Measurements from ENCODE around the gene DDX17.

DDX17 gene

DNA sequence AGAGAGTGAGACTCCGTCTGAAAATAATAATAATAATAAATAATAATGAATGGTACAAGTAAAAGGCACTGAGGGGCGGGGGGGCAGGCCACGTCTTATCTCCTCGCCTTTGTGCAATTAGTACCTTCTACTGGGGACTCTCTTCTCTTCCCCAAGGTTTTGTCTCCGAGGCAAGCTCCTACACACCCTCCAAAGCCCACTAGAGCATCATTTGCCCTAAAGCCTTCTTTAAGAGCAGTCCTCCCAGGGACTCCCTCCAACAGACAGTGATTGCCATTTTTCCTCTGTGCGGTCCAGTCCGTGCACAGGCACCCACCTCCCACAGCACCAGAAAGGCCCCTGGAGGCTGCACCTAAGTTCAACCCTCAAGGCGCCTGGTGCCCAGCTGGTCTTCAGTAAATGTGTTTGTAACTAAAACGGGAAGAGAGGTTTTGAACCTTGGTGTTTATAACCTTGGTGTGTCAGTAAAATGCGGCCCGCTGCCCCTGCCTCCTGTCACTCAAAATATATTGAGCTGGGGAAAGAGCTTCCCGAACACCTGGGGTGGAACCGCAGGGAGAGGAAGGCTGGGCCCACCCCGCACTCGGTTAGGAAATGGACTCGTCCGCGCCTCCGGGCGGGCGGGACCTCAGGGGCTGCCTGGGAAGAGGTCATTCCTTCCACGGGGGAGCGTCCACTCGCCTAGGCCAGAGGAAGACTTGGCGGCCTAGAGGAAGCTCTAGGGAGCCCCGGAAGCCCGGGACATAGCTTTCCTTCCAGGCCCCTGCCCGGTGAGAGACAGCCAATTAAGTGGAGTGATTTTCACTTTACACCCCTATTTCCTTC is 42.9 kb downstream of the DDX17 start:
- no peak for ATAC-seq
- peak; percentile 59; the same call in 1 of the 2 replicates for TF ChIP-seq ZFP3 (CRISPR knock-in tag; IDR thresholded peaks at IDR 0.05)
- TF ChIP-seq, protein P1, sequence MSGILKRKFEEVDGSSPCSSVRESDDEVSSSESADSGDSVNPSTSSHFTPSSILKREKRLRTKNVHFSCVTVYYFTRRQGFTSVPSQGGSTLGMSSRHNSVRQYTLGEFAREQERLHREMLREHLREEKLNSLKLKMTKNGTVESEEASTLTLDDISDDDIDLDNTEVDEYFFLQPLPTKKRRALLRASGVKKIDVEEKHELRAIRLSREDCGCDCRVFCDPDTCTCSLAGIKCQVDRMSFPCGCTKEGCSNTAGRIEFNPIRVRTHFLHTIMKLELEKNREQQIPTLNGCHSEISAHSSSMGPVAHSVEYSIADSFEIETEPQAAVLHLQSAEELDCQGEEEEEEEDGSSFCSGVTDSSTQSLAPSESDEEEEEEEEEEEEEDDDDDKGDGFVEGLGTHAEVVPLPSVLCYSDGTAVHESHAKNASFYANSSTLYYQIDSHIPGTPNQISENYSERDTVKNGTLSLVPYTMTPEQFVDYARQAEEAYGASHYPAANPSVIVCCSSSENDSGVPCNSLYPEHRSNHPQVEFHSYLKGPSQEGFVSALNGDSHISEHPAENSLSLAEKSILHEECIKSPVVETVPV (CRISPR knock-in tag; IDR thresholded peaks at IDR 0.05) = no peak
- no peak for TF ChIP-seq ZNF8 (CRISPR knock-in tag; IDR thresholded peaks at IDR 0.05)
- TF ChIP-seq, protein P2, sequence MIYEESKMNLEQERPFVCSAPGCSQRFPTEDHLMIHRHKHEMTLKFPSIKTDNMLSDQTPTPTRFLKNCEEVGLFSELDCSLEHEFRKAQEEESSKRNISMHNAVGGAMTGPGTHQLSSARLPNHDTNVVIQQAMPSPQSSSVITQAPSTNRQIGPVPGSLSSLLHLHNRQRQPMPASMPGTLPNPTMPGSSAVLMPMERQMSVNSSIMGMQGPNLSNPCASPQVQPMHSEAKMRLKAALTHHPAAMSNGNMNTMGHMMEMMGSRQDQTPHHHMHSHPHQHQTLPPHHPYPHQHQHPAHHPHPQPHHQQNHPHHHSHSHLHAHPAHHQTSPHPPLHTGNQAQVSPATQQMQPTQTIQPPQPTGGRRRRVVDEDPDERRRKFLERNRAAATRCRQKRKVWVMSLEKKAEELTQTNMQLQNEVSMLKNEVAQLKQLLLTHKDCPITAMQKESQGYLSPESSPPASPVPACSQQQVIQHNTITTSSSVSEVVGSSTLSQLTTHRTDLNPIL (CRISPR knock-in tag; IDR thresholded peaks at IDR 0.05; ENCODE audit: low read depth) = no peak
- TF ChIP-seq ZC3H10 (CRISPR knock-in tag; IDR thresholded peaks at IDR 0.05) = no peak

DNA sequence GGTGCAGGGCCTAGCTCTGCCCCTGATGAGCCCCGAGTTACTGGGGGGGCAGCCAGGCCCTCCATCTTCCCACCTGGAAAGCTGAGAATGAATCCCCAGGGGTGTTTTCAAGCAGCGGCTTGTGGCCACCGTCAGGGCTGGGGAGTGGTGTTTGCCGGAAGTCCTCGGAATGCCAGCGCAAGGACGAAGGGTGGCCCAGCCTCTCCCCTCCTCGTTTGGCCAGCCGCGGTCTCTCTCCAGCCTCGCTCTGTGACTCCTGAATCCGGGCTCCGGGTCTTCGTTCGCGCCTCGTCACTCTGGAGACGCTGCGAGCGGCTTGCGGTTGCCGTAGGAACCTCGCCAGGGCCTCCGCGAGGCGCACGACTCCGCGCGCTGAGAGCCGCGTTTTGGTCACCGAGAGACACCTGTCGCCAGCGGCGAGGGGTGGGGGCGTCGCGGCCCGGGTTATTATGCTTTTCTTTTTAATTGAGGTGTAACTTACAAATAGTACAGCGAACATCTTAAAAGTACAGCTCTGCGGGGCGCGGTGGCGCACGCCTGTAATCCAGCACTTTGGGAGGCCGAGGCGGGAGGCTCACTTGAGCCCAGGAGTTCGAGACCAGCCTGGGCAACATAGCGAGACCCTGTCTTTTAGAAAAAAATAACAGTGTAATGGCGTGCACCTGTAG is 44.6 kb downstream of the DDX17 start:
- peak; percentile 87 for ATAC-seq
- TF ChIP-seq, protein P3, sequence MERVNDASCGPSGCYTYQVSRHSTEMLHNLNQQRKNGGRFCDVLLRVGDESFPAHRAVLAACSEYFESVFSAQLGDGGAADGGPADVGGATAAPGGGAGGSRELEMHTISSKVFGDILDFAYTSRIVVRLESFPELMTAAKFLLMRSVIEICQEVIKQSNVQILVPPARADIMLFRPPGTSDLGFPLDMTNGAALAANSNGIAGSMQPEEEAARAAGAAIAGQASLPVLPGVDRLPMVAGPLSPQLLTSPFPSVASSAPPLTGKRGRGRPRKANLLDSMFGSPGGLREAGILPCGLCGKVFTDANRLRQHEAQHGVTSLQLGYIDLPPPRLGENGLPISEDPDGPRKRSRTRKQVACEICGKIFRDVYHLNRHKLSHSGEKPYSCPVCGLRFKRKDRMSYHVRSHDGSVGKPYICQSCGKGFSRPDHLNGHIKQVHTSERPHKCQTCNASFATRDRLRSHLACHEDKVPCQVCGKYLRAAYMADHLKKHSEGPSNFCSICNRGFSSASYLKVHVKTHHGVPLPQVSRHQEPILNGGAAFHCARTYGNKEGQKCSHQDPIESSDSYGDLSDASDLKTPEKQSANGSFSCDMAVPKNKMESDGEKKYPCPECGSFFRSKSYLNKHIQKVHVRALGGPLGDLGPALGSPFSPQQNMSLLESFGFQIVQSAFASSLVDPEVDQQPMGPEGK (CRISPR knock-in tag; IDR thresholded peaks at IDR 0.05; ENCODE audit: borderline replicate concordance) = no peak
- TF ChIP-seq GLIS3 (CRISPR knock-in tag; IDR thresholded peaks at IDR 0.05) = no peak
- TF ChIP-seq RARB (CRISPR knock-in tag; IDR thresholded peaks at IDR 0.05) = no peak
- TF ChIP-seq, protein P1 (CRISPR knock-in tag; IDR thresholded peaks at IDR 0.05) = no peak
- TF ChIP-seq ZFP3 (CRISPR knock-in tag; IDR thresholded peaks at IDR 0.05) = no peak

DNA sequence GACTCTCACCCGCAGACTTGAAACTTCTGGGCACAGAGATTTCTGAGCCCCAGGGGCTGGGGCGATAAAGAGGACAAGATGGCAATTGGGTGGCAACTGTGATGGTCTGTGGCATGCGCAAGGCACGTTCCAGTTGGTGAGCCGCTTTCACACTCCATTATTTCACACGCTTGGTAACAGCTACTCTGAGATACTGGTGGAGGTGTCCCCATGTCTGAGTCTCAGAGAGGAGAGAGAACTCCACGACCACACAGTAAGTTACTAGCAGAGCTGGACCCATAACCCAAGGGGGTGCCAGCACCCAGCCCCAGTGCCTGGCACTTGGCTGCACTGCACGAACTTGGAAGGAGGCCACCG is 45.1 kb downstream of the DDX17 start:
- ATAC-seq = peak; percentile 51
- no peak for TF ChIP-seq ZFP3 (CRISPR knock-in tag; IDR thresholded peaks at IDR 0.05)

DNA sequence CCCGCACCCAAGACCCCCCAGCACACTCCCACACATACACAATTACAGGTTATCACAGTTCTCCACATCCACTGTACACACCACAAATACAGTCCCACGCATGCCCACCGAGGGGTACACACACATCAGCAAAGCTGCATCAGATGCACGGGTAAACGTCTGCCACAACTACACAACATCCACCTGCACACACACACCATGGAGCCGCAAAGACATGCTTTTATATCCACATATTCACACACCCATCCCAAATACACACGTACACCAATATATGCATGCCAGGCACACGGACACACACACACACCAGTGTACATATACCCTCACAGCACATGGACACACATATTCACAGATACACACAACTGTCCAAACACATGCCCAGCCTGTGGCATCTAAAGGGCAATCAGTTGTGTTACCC is 45.7 kb downstream of the DDX17 start:
- 0 out of 3 replicates have a peak, but pooled peaks have one; percentile 10 for ATAC-seq
- TF ChIP-seq RARB (CRISPR knock-in tag; IDR thresholded peaks at IDR 0.05) = no peak
- TF ChIP-seq ZNF8 (CRISPR knock-in tag; IDR thresholded peaks at IDR 0.05) = no peak
- TF ChIP-seq SNAI2 (CRISPR knock-in tag; IDR thresholded peaks at IDR 0.05) = no peak
- TF ChIP-seq OSR1 (CRISPR knock-in tag; IDR thresholded peaks at IDR 0.05) = no peak
- TF ChIP-seq, protein P3 (CRISPR knock-in tag; IDR thresholded peaks at IDR 0.05; ENCODE audit: borderline replicate concordance) = no peak
- TF ChIP-seq ZFP3 (CRISPR knock-in tag; IDR thresholded peaks at IDR 0.05) = no peak
- TF ChIP-seq ZC3H10 (CRISPR knock-in tag; IDR thresholded peaks at IDR 0.05) = no peak
- no peak for TF ChIP-seq ZNF565 (CRISPR knock-in tag; conservative IDR thresholded peaks at IDR 0.05; ENCODE audit: low read depth)
- TF ChIP-seq ESRRG (CRISPR knock-in tag; IDR thresholded peaks at IDR 0.05) = no peak
- no peak for TF ChIP-seq ZFP30 (CRISPR knock-in tag; IDR thresholded peaks at IDR 0.05)
- TF ChIP-seq, protein P1 (CRISPR knock-in tag; IDR thresholded peaks at IDR 0.05) = no peak
- TF ChIP-seq, protein P2 (CRISPR knock-in tag; IDR thresholded peaks at IDR 0.05; ENCODE audit: low read depth) = no peak
- TF ChIP-seq GLIS3 (CRISPR knock-in tag; IDR thresholded peaks at IDR 0.05) = no peak
- no peak for TF ChIP-seq TCF4 (CRISPR knock-in tag; IDR thresholded peaks at IDR 0.05; ENCODE audit: borderline replicate concordance)
- TF ChIP-seq TOX (CRISPR knock-in tag; IDR thresholded peaks at IDR 0.05; ENCODE audit: borderline replicate concordance) = no peak
- TF ChIP-seq, protein P4, sequence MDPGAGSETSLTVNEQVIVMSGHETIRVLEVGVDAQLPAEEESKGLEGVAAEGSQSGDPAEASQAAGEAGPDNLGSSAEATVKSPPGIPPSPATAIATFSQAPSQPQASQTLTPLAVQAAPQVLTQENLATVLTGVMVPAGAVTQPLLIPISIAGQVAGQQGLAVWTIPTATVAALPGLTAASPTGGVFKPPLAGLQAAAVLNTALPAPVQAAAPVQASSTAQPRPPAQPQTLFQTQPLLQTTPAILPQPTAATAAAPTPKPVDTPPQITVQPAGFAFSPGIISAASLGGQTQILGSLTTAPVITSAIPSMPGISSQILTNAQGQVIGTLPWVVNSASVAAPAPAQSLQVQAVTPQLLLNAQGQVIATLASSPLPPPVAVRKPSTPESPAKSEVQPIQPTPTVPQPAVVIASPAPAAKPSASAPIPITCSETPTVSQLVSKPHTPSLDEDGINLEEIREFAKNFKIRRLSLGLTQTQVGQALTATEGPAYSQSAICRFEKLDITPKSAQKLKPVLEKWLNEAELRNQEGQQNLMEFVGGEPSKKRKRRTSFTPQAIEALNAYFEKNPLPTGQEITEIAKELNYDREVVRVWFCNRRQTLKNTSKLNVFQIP (CRISPR knock-in tag; IDR thresholded peaks at IDR 0.05; ENCODE audit: borderline replicate concordance, low read depth) = no peak

Measured in SK-N-SH treated with all-trans-retinoic acid at 6 μM for 48 hours (cell line).